NB4 (cell line): ENCODE measurements around the gene CAV2.

ENCODE experiments used
- DNase-seq: peaks from one replicate; pipeline ENCODE4 v3.0.0; 2010; ENCODE audit warnings: low read depth
- H3K4me3 ChIP-seq: one replicate; pipeline ENCODE4 v1.5.1; 2011; ENCODE audit warnings: mild to moderate bottlenecking, low read depth, low read length, moderate library complexity
- MYC ChIP-seq: IDR thresholded peaks from 2 replicates; pipeline ENCODE4 v1.6.1; 2011; ENCODE audit warnings: low read depth, low read length
- POLR2A ChIP-seq: IDR thresholded peaks from 2 replicates; pipeline ENCODE4 v1.6.1; 2011; ENCODE audit warnings: mild to moderate bottlenecking; ENCODE audit not compliant: insufficient read length; ENCODE audit errors: extremely low read depth
- TF ChIP-seq, protein P1 (sequence below): IDR thresholded peaks from 2 replicates; pipeline ENCODE4 v1.6.1; 2011; ENCODE audit warnings: low read depth, low read length
- TF ChIP-seq, protein P2 (sequence below): IDR thresholded peaks from one replicate; pipeline ENCODE4 v1.5.1; 2012; ENCODE audit warnings: low read depth, low read length

Gene CAV2

DNA sequence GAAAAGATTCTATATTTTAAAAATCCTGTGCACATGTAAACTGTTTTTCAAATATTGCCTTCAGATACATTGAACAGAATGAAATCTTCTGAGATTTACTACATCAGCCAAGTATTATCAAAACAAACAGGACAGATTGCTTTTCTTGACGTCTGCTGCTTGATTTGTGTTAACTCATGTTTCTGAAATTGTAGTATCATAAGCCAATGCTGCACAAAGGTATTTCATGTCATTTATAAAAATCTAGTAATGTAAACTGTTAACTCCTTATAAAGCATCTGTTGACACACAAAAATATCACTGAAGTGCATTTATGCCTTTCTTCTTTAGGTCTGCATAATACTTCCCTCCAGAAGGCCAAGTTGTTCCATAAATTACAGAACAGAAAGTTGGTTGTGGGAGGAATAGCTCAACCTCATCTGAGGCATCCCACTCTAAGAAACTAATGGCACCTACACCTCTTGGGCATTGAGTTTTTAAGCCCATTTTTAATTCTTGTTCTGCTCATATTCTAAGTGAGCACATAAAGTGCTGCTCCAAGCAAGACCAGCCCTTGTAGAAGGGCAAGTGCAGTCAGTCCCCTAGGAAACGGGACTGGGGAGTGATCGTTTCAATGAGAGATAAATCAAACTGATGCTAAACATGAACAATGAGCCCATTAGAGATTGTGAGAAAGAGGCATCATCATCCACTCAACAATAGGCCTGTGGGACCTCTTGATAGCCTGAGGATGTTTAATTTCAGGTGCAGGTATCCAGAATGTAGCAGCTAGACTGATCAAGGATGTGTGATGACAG lies 53.8 kb downstream of the CAV2 start:
- TF ChIP-seq, protein P1, sequence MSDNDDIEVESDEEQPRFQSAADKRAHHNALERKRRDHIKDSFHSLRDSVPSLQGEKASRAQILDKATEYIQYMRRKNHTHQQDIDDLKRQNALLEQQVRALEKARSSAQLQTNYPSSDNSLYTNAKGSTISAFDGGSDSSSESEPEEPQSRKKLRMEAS = no peak
- TF ChIP-seq MYC = no peak
- TF ChIP-seq, protein P2, sequence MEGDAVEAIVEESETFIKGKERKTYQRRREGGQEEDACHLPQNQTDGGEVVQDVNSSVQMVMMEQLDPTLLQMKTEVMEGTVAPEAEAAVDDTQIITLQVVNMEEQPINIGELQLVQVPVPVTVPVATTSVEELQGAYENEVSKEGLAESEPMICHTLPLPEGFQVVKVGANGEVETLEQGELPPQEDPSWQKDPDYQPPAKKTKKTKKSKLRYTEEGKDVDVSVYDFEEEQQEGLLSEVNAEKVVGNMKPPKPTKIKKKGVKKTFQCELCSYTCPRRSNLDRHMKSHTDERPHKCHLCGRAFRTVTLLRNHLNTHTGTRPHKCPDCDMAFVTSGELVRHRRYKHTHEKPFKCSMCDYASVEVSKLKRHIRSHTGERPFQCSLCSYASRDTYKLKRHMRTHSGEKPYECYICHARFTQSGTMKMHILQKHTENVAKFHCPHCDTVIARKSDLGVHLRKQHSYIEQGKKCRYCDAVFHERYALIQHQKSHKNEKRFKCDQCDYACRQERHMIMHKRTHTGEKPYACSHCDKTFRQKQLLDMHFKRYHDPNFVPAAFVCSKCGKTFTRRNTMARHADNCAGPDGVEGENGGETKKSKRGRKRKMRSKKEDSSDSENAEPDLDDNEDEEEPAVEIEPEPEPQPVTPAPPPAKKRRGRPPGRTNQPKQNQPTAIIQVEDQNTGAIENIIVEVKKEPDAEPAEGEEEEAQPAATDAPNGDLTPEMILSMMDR = no peak
- no peak for TF ChIP-seq POLR2A
- no peak for DNase-seq
- H3K4me3 ChIP-seq = no peak overlapping the region

DNA sequence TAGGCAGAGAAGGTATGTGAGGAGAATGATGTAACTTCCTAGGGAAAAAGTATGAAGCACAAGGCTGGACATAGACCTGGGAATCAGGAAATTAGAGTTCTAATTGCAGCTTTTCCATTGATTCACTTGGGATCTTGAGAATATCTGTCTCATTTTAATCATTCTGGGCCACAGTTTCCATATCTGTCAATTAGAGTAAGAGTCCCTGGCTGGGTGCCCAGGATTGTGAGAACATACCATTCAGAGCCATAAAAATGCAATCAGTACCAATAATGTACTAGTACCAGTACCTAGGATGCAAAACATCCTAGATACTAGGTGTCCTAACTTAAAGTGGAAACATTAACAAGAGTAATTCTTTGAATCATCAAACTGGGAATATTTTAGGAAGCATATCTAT lies 54.9 kb downstream of the CAV2 start:
- no peak overlapping the region for H3K4me3 ChIP-seq
- no peak for DNase-seq
- TF ChIP-seq MYC (no peak), POLR2A (no peak)
- TF ChIP-seq, protein P2 = no peak
- TF ChIP-seq, protein P1 = no peak

DNA sequence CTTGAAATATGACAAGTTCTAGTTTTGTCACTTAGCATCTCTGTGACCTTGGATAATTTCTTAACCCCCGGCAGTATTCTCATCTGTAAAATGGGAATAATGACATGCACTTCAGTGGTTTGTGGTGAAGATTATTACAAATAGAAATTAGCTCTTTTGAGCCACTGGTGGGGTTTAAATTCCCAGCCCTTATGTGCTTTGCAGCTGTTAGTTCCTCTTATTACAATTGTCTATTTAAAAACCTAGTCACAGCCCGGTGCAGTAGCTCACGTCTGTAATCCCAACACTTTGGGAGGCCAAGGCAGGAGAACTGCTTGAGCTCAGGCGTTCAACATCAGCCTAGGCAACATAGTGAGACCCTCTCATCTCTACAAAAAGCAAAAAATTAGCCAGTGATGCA lies 55.4 kb downstream of the CAV2 start:
- no peak for DNase-seq
- no peak overlapping the region for H3K4me3 ChIP-seq
- TF ChIP-seq, protein P2 = no peak

DNA sequence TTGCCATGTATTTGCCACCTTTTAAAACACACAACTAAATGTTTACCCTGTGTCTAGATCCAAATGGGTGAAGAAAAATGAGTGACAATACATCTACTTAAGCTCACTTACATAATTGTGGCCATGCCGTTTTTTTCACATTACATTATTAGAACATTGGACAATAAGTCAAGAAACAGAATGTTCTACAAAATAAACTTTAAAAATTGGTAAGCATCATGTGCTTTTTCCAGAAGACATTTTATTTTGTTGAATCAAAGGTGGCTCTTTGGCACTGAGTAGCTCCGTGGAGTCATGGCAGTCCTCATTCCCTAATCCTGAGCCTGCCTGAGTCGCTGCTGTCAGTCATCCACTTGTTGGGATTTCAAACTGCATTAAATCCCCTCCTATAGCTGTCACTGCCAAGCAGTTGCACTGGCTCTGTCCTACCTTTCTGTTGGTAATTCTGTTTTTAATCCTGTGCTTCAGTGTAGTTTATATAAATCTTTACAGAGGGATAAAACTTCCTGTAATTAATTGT lies 57.6 kb downstream of the CAV2 start:
- no peak overlapping the region for H3K4me3 ChIP-seq
- TF ChIP-seq, protein P2 = no peak
- no peak for TF ChIP-seq MYC
- no peak for TF ChIP-seq POLR2A
- TF ChIP-seq, protein P1 = no peak
- DNase-seq = no peak

DNA sequence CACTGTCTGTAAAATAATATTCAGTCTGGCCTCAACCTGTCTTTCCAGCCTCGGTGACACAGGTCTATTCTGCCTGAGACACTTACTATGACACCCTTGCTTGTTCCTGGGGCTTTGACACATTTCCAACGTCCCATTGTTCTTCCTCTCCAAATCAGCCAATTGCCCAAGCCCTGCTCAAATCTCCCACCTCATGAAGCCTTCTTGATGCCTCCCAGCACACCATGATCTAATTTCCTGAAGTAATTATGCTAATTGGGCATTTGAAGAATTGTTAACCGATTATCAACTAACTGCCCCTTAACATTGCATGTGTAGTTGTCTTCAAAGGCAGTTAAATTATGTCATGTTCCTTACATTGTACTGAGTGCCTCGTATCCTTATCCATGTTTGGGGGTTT lies 58.4 kb downstream of the CAV2 start:
- H3K4me3 ChIP-seq = no peak overlapping the region
- DNase-seq = no peak
- TF ChIP-seq, protein P1 = no peak
- TF ChIP-seq MYC (no peak), POLR2A (no peak)
- TF ChIP-seq, protein P2 = no peak
